Astrocyte (in vitro differentiated cells and primary cell): ENCODE data around the gene ZBTB17. TPM values are rescaled to one million over a fixed set of nuclear protein-coding genes. Genes with fewer than 3 reads are reported as not detected.

Source experiments
- DNase-seq: peaks from one replicate; pipeline ENCODE4 v3.0.0-alpha.2; 2010; ENCODE audit warnings: low read depth
- FAIRE-seq: peaks from 2 replicates; lab custom pipeline; 2011; peaks lifted over from hg19 to GRCh38; lab: Jason Lieb, UNC
- H2AFZ ChIP-seq: 2 replicates; pipeline ENCODE4 v1.6.0; 2012; ENCODE audit warnings: low read depth, low read length, inconsistent platforms
- H3K27ac ChIP-seq: 2 replicates; pipeline ENCODE4 v1.5.1; 2011; ENCODE audit warnings: low read depth, low read length, inconsistent platforms
- H3K27me3 ChIP-seq: 2 replicates; pipeline ENCODE4 v1.6.0; 2011; ENCODE audit warnings: low read length, inconsistent platforms; ENCODE audit not compliant: insufficient read depth
- H3K36me3 ChIP-seq: 2 replicates; pipeline ENCODE4 v1.5.1; 2011; ENCODE audit warnings: low read length, inconsistent platforms; ENCODE audit not compliant: insufficient read depth
- H3K4me1 ChIP-seq: 2 replicates; pipeline ENCODE4 v1.5.1; 2011; ENCODE audit warnings: low read length, inconsistent platforms; ENCODE audit not compliant: insufficient read depth
- H3K4me2 ChIP-seq: 2 replicates; pipeline ENCODE4 v1.6.0; 2012; ENCODE audit warnings: low read length, inconsistent platforms
- H3K4me3 ChIP-seq: 2 replicates; pipeline ENCODE4 v1.5.1; 2011; ENCODE audit warnings: low read depth, mild to moderate bottlenecking, low read length, inconsistent platforms; ENCODE audit not compliant: insufficient read depth
- H3K79me2 ChIP-seq: 2 replicates; pipeline ENCODE4 v1.6.0; 2012; ENCODE audit warnings: mild to moderate bottlenecking, low read length, inconsistent platforms; ENCODE audit not compliant: insufficient read depth
- H3K9ac ChIP-seq: 2 replicates; pipeline ENCODE4 v1.6.0; 2012; ENCODE audit warnings: mild to moderate bottlenecking, low read length, inconsistent platforms
- H3K9me3 ChIP-seq: 2 replicates; pipeline ENCODE4 v1.5.1; 2012; ENCODE audit warnings: low read depth, mild to moderate bottlenecking, low read length, inconsistent platforms; ENCODE audit not compliant: insufficient read depth
- H4K20me1 ChIP-seq: 2 replicates; pipeline ENCODE4 v1.6.0; 2012; ENCODE audit warnings: low read length, inconsistent platforms; ENCODE audit not compliant: insufficient read depth
- H3K27ac Mint-ChIP-seq: one replicate; pipeline ENCODE4 v1.8.0; 2021; ENCODE audit warnings: mild to moderate bottlenecking, mixed read lengths; ENCODE audit not compliant: unreplicated experiment
- H3K27me3 Mint-ChIP-seq: one replicate; pipeline ENCODE4 v1.8.0; 2021; ENCODE audit warnings: low read depth, mixed read lengths; ENCODE audit not compliant: unreplicated experiment
- H3K36me3 Mint-ChIP-seq: one replicate; pipeline ENCODE4 v1.8.0; 2021; ENCODE audit warnings: low read depth, mixed read lengths; ENCODE audit not compliant: unreplicated experiment
- H3K4me1 Mint-ChIP-seq: one replicate; pipeline ENCODE4 v1.8.0; 2021; ENCODE audit warnings: low read depth, mixed read lengths; ENCODE audit not compliant: unreplicated experiment
- H3K4me3 Mint-ChIP-seq: one replicate; pipeline ENCODE4 v1.8.0; 2021; ENCODE audit warnings: mild to moderate bottlenecking, moderate library complexity, mixed read lengths; ENCODE audit not compliant: unreplicated experiment
- H3K9me3 Mint-ChIP-seq: one replicate; pipeline ENCODE4 v1.8.0; 2021; ENCODE audit warnings: mild to moderate bottlenecking, mixed read lengths; ENCODE audit not compliant: unreplicated experiment
- EZH2 ChIP-seq: IDR thresholded peaks from 2 replicates; pipeline ENCODE4 v1.6.1; 2012; ENCODE audit warnings: mild to moderate bottlenecking, low read length, inconsistent platforms; ENCODE audit not compliant: insufficient read depth
- total RNA-seq: library from RNA; stranded (reverse); gene quantifications from 2 replicates; pipeline ENCODE4 v1.2.1, GENCODE V29; 2021
- TF ChIP-seq, protein P1 (sequence below): IDR thresholded peaks from 2 replicates; pipeline ENCODE4 v1.5.1; 2011; ENCODE audit warnings: low read depth, mild to moderate bottlenecking, inconsistent platforms, low read length, moderate library complexity; ENCODE audit not compliant: insufficient read depth

ZBTB17 gene
- total RNA-seq, 1 donor from 2014 or later, result 28.1 TPM

- Mint-ChIP-seq H3K4me1 (peaks cover 19% of the 10 kb centered on the region), H3K9me3 (peaks cover 4% of the 10 kb centered on the region), H3K4me3 (no peak overlapping the region), H3K27me3 (no peaks in the 10 kb centered on the region), H3K36me3 (peaks cover 31% of the 10 kb centered on the region), H3K27ac (no peak overlapping the region)
- no peaks in the 10 kb centered on the region for H3K27me3 ChIP-seq
- TF ChIP-seq EZH2, result no peak
- TF ChIP-seq, protein P1, sequence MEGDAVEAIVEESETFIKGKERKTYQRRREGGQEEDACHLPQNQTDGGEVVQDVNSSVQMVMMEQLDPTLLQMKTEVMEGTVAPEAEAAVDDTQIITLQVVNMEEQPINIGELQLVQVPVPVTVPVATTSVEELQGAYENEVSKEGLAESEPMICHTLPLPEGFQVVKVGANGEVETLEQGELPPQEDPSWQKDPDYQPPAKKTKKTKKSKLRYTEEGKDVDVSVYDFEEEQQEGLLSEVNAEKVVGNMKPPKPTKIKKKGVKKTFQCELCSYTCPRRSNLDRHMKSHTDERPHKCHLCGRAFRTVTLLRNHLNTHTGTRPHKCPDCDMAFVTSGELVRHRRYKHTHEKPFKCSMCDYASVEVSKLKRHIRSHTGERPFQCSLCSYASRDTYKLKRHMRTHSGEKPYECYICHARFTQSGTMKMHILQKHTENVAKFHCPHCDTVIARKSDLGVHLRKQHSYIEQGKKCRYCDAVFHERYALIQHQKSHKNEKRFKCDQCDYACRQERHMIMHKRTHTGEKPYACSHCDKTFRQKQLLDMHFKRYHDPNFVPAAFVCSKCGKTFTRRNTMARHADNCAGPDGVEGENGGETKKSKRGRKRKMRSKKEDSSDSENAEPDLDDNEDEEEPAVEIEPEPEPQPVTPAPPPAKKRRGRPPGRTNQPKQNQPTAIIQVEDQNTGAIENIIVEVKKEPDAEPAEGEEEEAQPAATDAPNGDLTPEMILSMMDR, result no peak
- peaks cover 17% of the 10 kb centered on the region for H3K4me1 ChIP-seq
- no peak overlapping the region for H2AFZ ChIP-seq
- no peak overlapping the region for H3K4me3 ChIP-seq
- H3K27ac ChIP-seq, result peak overlapping the region; percentile 56
- peaks cover 62% of the 10 kb centered on the region for H4K20me1 ChIP-seq
- H3K79me2 ChIP-seq, result peaks cover 93% of the 10 kb centered on the region
- peak overlapping the region; percentile 52 for H3K4me2 ChIP-seq
- FAIRE-seq (no peak), DNase-seq (peak; percentile 83)
- no peaks in the 10 kb centered on the region for H3K9me3 ChIP-seq
- peak overlapping the region; percentile 58 for H3K9ac ChIP-seq
- H3K36me3 ChIP-seq, result peaks cover 5% of the 10 kb centered on the region
Measured at GRCh38 chr1:15965228-15965767, 10.6 kb downstream of the ZBTB17 start.

DNA sequence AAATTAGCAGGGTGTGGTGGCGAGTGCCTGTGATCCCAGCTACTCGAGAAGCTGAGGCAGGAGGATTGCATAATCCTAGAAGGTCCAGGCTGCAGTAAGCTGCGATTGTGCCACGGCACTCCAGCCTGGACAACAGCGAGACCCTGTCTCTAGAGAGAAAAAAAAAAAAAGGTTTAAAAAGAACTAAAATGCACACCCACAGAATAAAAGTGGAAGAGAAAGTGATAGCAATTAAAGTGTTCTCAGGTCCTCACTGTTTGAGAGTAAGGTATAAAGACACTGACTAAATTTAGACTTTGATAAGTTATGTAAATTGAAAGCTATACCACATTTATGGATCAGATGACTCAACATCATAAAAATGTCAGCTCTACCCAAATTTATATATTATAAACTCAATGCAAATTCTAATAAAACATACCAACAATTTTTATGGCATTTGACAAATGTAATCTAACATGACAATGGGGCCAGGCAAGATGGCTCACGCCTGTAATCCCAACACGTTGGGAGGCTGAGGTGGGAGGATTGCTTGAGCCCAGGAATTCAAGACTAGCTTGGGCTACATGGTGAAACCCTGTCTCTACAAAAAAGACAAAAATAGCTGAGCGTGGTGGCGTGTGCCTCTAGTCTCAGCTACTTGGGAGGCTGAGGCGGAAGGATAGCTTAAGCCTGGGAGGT lies 11.8 kb downstream of the ZBTB17 start:
- H3K4me1 ChIP-seq, result peaks cover 17% of the 10 kb centered on the region
- no peak overlapping the region for H3K4me2 ChIP-seq
- H3K4me1 Mint-ChIP-seq, result peaks cover 19% of the 10 kb centered on the region
- no peak overlapping the region for H3K4me3 ChIP-seq
- DNase-seq (no peak), FAIRE-seq (no peak)
- H3K27me3 Mint-ChIP-seq, result no peaks in the 10 kb centered on the region
- no peak overlapping the region for H3K4me3 Mint-ChIP-seq
- H3K27me3 ChIP-seq, result no peaks in the 10 kb centered on the region
- peaks cover 93% of the 10 kb centered on the region for H3K79me2 ChIP-seq
- no peak overlapping the region for H3K27ac ChIP-seq
- H3K9ac ChIP-seq, result no peak overlapping the region
- TF ChIP-seq, protein P1, result no peak
- TF ChIP-seq EZH2, result no peak
- H4K20me1 ChIP-seq, result peaks cover 65% of the 10 kb centered on the region
- H3K36me3 Mint-ChIP-seq, result peaks cover 22% of the 10 kb centered on the region
- H3K9me3 Mint-ChIP-seq, result peaks cover 4% of the 10 kb centered on the region
- H2AFZ ChIP-seq, result no peak overlapping the region
- no peaks in the 10 kb centered on the region for H3K36me3 ChIP-seq
- no peaks in the 10 kb centered on the region for H3K9me3 ChIP-seq
- peak overlapping the region; percentile 66 for H3K27ac Mint-ChIP-seq

GRCh38 chr1:15963363-15963967 lies 12.4 kb downstream of the ZBTB17 start:
- no peak overlapping the region for H3K4me3 Mint-ChIP-seq
- H3K36me3 ChIP-seq, result no peaks in the 10 kb centered on the region
- TF ChIP-seq, protein P1, result no peak
- no peak for TF ChIP-seq EZH2
- peaks cover 66% of the 10 kb centered on the region for H4K20me1 ChIP-seq
- H3K4me1 ChIP-seq, result peaks cover 22% of the 10 kb centered on the region
- no peaks in the 10 kb centered on the region for H3K27me3 ChIP-seq
- no peaks in the 10 kb centered on the region for H3K9me3 ChIP-seq
- H3K4me2 ChIP-seq, result no peak overlapping the region
- H3K27me3 Mint-ChIP-seq, result no peaks in the 10 kb centered on the region
- no peak overlapping the region for H3K9ac ChIP-seq
- peaks cover 93% of the 10 kb centered on the region for H3K79me2 ChIP-seq
- H2AFZ ChIP-seq, result no peak overlapping the region
- H3K4me3 ChIP-seq, result no peak overlapping the region
- H3K36me3 Mint-ChIP-seq, result peaks cover 19% of the 10 kb centered on the region
- peaks cover 4% of the 10 kb centered on the region for H3K9me3 Mint-ChIP-seq
- H3K27ac ChIP-seq, result no peak overlapping the region
- no peak for FAIRE-seq
- no peak overlapping the region for H3K27ac Mint-ChIP-seq
- no peak for DNase-seq
- peaks cover 19% of the 10 kb centered on the region for H3K4me1 Mint-ChIP-seq
